ENCODE results near the gene SLC15A4.
"Not testable (repeated sequence)": the region's sequence is repeated elsewhere in the genome, so short reads cannot be mapped to it uniquely, and the experiment has no call there.

The SLC15A4 gene

DNA sequence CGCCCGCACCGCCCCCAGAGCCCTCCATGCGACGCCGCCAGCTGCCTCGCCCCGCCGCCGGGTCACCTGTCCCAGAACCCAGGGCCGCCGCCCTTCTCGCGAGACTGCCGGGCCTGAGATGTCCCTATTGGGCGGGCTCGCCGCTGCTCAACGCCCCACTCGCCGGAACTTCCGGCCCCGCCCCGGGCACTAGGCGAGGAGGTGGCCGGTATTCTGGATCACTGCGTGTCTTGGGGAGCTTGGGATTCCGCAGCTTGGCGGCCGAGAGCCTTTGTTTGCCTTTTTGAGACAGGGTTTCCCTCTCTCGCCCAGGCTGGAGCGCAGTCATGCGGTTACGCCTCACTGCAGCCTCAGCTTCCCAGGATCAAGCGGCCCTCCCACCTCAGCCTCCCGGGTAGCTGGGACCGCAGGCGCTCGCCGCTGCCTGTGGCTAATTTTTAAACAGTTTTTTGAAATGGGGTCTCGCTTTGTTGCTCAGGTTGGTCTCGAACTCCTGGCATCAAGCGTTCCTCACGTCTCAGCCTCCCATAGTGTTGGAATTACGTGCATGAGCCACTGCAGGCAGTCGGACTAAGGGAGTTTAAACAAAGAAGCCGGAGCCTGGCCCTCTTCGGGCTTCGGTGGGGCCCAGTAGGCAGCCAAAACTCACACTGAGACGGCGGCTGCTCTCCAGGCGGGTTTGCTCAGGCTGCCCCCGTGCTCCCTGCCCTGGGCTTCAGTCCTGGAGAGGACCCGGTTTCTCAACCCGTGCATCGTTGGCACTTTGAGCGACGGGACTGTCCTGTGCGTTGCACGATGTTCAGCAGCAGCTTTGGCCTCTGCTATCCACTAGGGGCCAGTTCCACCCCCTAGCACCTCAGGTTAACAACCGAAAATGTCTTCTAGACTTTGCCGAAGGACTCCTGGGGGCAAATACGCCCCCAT, at the start of gene SLC15A4:
TSS of gene SLC15A4 (minus strand) at position 43 of the 924 bp plus-strand sequence. CDS start at position 28, 15 bp downstream.
- DNase-seq (ENCODE audit: low read depth), result peak; percentile 51

- DNase-seq (ENCODE audit: low read depth), result no peak
Observed at GRCh38 chr12:128872303-128872702, 48.5 kb upstream of the SLC15A4 start.

- no peak for DNase-seq (ENCODE audit: low read depth)
Observed at GRCh38 chr12:128871516-128871892, 47.7 kb upstream of the SLC15A4 start.

DNA sequence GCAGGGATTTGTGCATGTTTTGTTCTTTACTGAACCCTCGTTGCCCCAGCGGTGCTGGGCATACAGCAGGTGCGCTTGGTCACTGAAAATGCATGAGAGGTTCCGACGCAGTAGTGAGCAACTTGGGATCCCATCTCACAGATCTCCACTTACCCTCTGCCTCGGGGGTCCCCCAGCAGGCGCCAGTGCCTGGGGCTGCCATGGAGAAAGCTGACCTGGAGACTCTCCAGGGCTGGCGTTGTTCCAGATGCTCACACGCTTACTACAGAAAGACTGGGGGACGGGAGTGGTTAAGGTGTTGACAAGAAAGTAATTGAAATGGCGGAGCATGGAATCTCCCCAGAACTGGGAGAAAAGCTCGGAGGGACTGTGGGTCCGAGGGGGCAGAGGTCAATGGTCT, 43.7 kb upstream of the SLC15A4 start:
- no peak for DNase-seq (ENCODE audit: low read depth)

GRCh38 chr12:128864516-128865186, 40.9 kb upstream of the SLC15A4 start:
- no peak for DNase-seq (ENCODE audit: low read depth)

DNA sequence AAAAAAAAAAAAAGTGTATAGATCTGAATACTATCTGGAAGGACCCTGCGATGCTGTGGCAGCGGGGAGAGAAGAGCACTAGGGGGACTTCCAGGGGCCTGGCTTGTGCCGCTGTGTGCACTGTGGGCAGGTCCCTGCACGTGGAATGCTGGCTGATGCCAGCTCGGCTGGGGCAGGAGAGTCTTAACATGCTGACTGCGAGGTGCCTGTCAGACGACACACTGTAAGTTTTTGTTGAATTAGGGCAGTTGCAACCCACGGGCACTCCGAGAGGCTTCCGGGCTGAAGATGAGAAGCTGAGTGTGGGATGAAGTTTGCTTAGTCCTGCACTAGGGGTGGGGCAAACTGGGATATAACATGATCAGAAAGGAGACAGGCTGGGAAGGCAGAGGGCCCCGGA, 40.2 kb upstream of the SLC15A4 start:
- no peak for DNase-seq (ENCODE audit: low read depth)

- no peak for DNase-seq (ENCODE audit: low read depth)
Observed at GRCh38 chr12:128861226-128862016, 37.7 kb upstream of the SLC15A4 start.

DNA sequence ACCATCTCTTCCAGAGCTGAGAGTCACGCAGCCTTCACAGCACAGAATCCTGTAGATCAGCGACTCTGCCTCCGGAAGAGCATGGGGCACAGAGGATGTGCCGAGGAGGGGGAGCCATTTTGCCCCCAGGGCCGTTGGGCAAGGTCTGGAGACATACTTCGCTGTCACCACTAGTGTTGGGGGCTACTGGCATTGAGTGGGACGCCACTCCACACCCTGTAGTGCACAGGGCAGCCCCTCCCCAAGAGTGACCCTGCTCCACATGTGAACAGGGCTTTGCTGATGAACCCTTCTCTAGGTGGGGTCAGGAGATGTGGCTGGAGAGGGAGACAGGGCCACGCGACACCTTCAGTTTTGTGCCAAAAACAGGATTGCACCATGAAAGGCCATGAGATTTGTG, 35.6 kb upstream of the SLC15A4 start:
- DNase-seq (ENCODE audit: low read depth), result no peak

DNA sequence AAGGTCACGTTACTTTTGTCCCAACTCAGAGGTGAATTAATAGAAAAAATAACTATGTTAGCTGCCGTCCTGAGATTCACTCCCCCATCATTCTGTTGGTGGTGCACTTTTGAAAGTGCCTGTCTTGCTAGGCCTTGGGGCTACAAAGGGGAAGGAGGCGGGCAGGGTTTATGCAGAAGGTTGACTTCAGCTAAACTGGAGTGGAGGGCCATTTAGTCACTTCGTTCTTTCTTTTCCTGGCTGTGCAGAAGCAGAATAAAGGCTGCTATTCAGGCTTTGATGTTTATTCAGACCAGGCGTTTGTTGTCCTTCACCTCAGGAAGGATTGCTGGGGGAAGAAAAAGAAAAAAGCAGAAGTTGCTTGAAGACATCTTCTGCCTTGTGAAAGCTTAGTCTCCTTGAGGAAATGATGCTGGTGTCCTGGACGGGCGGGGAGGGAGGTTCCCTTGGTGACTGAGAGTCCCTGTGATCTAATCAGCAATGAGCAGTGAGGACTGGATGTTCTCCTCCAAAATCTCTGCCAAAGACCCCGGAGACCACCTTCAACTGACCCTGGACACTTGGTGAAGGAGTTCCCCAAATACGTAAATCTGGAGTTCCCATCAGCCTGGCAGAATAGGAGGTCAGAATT, 33.5 kb upstream of the SLC15A4 start:
- no peak for DNase-seq (ENCODE audit: low read depth)

DNA sequence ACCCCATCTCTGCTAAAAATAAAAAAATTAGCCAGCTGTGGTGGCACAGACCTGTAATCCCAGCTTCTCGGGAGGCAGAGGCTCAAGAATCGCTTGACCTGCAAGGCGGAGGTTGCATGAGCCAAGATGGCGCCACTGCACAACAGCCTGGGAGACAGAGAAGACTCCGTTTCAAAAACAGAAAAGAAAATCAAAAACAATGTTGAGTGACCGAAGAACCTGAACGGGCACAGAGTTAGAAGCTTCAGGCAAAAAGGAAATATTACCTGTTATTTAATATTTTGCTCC, 33.0 kb upstream of the SLC15A4 start:
- no peak for DNase-seq (ENCODE audit: low read depth)

DNA sequence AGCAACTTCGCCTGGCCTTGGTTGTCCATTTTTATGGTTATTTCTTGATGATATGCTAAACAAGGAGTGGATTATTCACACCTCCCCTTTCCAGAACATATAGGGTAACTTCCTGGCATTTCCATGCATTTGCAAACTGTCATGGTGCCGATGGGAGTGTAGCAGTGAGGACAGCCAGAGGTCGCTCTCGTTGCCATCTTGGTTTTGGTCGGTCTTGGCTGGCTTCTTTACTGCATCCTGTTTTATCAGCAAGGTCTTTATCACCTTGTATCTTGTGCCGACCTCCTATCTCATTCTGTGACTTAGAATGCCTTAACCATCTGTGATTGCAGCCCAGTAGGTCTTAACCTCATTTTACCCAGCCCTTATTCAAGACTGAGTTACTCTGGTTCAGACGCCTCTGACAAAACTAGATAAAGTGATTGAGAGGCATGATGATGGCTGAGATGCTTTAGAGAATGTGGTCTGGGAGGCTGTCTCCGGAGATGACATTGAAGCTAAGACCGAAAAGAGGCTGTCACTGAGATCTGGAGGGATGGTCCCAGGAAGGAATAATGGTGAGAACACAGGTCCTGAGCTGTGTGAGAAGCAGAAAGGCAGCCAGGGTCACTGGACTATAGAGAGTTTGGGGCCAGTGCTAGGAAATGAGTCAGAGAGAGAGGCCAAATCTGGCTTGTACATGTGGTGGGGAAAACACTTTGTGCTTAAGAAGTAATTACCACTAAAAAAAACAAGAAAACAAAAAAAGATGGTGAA, 32.5 kb upstream of the SLC15A4 start:
- DNase-seq (ENCODE audit: low read depth), result no peak

GRCh38 chr12:128853600-128854197, 29.9 kb upstream of the SLC15A4 start:
- no peak for DNase-seq (ENCODE audit: low read depth)

- DNase-seq (ENCODE audit: low read depth), result no peak
Observed at GRCh38 chr12:128852885-128853599, 29.3 kb upstream of the SLC15A4 start, which contains the start of gene GLT1D1. Gene GLT1D1 (plus strand): TSS chr12:128853478. CDS start chr12:128853582, 104 bp downstream.

DNA sequence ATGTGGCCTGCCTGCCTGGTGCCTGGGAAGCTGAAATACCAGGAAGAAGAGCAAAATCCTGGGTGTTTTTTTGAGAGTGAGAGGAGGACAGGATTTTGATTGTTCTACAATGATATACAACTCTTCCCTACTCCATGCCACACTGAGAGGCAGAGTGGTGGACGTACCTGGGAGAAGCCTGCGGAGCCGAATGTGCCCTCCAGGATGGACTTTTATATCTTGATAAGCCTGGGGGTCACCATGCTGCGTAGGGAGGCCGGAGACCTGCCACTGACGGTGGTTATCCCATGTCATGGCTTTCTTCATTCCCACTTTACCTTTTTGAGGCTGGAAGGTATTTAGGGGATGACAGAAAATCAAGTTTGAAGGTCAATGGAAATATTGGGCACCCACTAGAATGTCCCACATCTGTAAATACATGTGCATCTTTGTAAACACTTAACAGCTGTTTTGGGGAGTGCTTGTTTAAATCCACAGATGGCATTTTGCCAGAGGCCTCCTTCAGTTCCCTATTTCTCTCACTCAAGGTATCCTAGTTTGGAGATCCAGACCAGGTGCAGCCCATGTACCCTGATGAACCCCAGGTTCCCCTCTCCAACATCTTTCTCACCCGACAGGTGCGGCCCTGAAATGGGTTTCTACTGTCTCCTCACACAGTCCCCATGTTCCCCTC, 28.4 kb upstream of the SLC15A4 start:
- DNase-seq (ENCODE audit: low read depth), result no peak

DNA sequence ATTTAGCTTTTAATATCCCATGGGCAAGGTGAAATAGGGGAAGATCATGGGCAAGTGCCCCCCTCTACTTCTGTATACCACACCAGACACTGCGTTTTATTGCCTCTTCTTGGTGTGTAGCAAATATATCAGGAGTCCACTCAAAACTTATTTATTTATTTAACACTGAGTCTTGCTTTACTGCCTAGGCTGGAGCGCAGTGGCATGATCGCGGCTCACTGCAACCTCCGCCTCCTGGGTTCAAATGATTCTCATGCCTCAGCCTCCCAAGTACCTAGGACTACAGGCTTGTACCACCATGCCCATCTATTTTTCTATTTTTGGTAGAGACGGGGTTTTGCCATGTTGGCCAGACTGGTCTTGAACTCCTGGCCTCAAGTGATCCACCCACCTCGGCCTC, 27.7 kb upstream of the SLC15A4 start:
- DNase-seq (ENCODE audit: low read depth), result not testable (repeated sequence)

GRCh38 chr12:128850400-128850799, 26.6 kb upstream of the SLC15A4 start:
- DNase-seq (ENCODE audit: low read depth), result no peak

DNA sequence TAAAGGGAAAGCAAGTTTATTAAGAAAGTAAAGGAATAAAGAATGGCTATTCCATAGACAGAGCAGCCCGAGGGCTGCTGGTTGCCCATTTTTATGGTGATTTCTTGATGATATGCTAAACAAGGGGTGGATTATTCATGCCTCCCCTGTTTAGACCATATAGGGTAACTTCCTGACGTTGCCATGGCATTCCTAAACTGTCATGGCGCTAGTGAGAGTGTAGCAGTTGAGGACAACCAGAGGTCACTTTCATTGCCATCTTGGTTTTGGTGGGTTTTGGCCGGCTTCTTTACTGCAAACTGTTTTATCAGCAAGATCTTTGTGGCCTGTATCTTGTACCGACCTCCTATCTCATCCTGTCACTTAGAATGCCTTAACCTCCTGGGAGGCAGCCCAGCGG, 26.0 kb upstream of the SLC15A4 start:
- DNase-seq (ENCODE audit: low read depth), result not testable (repeated sequence)

DNA sequence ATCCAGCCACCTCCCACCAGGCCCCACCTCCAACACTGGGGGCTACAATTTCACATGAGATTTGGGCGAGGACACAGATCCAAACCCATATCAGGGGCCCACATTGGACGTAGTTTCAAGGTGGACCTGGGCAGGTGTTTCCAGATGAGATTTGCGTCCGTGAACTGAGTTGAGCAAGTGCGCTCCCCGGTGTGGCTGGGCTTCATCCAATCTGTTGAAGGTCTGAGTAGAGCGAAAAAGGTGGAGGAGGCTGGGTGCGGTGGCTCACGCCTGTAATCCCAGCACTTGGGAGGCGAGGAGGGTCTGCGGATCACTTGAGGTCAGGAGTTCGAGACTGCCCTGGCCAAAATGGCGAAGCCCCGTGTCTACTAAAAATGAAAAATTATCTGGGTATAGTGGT, 24.6 kb upstream of the SLC15A4 start:
- DNase-seq (ENCODE audit: low read depth), result no peak

- not testable (repeated sequence) for DNase-seq (ENCODE audit: low read depth)
Observed at GRCh38 chr12:128846671-128847070, 22.9 kb upstream of the SLC15A4 start.

All from non-pigmented ciliary epithelial cell (primary cell).